NCI-H1436 treated with DMSO at 0.1 percent for 48 hours (cell line): ENCODE data around the gene TAS1R1.
"Not testable (repeated sequence)": the region's sequence is repeated elsewhere in the genome, so short reads cannot be mapped to it uniquely, and the experiment has no call there.

Experiments
- DNase-seq: peaks from one replicate; lab custom pipeline; 2025; lab: John Stamatoyannopoulos, UW

The TAS1R1 gene

GRCh38 chr1:6521536-6521935 lies 33.6 kb upstream of the TAS1R1 start:
- no peak for DNase-seq

DNA sequence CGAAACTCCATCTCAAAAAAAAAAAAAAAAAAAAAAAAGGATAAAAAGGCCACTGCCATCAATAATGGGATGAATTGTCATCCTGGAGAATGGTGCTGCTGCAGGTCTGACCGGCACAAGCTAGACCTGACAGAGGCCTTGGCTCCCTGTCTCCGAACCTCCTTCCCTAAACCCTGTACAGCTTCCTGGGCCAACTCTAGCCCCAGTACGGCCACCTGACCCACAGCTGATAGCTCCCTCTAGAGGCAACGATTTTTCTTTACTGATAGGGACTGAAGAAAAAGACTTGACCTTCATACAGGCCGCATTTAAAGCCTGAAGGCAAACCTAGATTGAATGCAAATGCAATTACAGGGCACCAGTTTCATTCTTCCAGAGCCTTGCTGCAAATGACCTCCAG lies 31.5 kb upstream of the TAS1R1 start:
- no peak for DNase-seq

DNA sequence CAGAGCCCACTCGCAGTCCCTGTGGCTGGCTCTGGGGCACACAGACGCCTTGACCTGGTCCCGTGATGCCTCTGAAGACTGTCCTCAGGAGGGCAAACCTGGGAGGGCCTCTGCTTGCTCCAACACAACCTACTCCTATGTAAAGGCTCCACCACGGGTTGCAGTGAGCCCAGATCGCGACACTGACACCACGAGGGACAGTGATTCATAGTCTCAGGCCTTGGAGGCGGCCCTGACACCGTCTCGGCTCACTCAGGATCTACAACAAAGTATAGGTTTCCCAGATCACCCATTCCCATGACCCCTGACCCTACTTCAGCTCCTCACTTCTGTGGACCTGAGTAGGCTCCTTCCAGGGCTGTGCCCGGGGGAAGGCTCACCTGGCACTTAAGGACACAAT lies 28.8 kb upstream of the TAS1R1 start:
- no peak for DNase-seq

- no peak for DNase-seq
These were observed 26.6 kb upstream of the TAS1R1 start for GRCh38 chr1:6528492-6528891.

DNA sequence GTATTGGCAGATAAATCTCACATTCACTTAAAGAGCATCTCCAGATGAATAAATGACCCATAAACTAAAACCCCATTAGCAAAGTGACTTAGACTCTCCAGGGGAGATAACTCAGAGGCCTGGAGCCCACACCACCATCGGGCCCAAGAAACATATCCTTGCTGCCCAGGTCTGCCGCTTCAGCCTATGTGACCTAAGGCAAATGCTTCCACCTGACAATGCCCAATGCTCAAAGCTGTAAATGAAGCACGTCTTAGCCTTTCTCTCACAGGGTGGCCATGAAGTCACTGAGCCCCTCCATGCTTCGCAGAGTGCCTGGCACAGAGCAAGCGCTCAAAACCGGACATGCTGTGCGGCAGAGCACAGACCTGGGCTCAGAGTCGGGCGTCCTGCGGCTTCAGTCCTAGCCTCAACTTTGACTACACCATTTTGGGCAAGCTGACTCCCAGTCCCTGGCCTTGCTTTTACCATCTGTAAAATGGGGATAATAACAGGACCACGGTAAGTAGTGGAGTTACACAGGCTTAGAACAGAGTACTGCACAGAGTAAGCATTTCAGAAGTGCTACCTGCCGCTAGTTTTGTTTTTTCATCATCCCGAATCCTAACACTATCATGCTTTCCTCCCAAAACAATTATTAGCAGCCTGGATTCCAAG lies 24.5 kb upstream of the TAS1R1 start:
- DNase-seq, result no peak

DNA sequence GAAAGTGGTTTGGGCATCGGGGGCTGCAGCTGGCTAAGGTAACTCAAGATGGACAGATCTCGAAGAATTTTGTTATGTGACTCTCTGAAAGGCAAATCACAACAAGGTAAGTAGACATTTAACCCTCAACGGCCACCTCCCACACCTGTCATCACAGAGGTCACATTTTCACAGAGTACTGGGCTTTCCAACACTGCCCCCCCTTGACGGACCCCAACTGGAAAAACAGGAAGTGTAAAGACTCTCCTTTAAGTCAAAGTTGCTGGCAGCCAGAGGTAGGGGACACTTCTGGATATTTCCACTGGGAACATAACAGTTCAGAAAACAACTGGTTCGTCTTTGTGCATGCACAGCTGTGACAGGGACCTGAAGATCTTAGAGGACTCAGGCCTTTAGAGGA lies 23.1 kb upstream of the TAS1R1 start:
- no peak for DNase-seq

GRCh38 chr1:6534248-6534822 lies 20.8 kb upstream of the TAS1R1 start:
- no peak for DNase-seq

GRCh38 chr1:6535214-6535613 lies 19.9 kb upstream of the TAS1R1 start:
- no peak for DNase-seq

DNA sequence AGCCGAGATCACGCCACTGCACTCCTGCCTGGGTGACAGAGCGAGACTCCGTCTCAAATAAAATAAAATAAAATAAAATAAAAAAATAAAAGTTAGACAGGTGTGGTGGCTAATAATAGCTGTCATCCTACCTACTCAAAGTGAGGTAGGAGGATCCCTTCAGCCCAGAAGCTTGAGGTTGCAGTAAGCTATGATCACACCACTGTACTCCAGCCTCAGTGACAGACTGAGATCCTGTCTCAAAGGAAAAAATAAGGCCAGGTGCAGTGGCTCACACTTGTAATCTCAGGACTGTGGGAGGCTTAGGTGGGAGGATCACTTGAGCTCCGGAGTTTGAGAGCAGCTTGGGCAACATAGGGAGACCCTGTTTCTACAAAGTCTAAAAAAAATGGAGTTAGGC lies 18.8 kb upstream of the TAS1R1 start:
- no peak for DNase-seq

DNA sequence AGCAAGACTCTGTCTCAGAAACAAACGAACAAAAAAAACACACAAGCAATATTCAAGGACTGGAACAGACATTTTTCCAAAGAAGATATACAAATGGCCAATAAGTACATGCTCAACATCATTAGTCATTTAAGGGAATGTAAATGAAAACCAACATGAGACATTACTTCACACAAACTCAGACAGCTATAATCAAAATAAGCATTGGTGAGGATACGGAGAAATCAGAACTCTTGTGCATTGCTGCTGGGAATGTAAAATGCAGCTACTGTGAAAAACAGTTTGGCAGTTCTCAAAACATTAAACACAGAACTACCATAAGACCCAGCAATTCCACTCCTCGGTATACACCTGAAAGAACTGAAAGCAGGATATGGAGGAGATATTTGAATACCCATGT lies 16.2 kb upstream of the TAS1R1 start:
- DNase-seq, result no peak

- no peak for DNase-seq
These were observed 10.3 kb upstream of the TAS1R1 start for GRCh38 chr1:6544831-6545230.

DNA sequence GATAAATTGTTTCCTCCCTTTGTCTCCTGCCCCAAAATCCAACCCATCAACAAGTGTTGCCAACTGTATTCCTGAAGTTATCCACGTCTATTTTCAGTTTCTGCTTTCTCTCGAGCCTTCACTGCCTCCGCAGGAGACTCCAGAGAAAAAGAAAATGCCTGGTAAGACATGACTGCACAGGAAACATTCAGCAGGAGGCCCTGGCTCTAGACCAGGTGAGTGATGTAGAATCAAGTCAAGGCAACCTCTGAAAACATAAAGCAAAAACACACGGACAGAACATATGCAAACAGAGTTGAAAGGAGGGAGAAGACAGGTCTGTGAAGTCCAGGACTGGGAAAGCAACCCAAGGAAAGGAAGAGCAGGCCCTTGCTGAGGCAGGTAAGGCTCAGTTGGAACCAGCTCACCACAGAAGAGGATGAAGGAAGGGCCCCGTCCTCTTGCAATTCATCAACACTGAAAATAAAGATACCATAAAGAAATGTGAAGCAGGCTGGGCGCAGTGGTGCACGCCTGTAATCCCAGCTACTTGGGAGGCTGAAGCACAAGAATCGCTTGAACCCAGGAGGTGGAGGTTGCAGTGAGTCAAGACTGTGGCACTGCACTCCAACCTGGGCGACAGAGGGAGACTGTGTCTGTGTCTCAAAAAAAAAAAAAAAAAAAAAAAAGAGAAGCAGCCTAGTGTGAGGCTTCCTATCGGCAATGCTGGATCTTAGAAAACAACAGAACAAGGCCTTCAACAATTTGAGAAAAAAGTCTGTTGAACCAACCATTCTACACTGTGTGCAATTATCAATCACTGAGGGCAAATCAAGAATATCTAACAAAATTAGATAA lies 9.6 kb upstream of the TAS1R1 start:
- DNase-seq, result no peak

GRCh38 chr1:6546326-6546725 lies 8.8 kb upstream of the TAS1R1 start:
- no peak for DNase-seq

GRCh38 chr1:6547301-6547700 lies 7.8 kb upstream of the TAS1R1 start:
- DNase-seq, result no peak

DNA sequence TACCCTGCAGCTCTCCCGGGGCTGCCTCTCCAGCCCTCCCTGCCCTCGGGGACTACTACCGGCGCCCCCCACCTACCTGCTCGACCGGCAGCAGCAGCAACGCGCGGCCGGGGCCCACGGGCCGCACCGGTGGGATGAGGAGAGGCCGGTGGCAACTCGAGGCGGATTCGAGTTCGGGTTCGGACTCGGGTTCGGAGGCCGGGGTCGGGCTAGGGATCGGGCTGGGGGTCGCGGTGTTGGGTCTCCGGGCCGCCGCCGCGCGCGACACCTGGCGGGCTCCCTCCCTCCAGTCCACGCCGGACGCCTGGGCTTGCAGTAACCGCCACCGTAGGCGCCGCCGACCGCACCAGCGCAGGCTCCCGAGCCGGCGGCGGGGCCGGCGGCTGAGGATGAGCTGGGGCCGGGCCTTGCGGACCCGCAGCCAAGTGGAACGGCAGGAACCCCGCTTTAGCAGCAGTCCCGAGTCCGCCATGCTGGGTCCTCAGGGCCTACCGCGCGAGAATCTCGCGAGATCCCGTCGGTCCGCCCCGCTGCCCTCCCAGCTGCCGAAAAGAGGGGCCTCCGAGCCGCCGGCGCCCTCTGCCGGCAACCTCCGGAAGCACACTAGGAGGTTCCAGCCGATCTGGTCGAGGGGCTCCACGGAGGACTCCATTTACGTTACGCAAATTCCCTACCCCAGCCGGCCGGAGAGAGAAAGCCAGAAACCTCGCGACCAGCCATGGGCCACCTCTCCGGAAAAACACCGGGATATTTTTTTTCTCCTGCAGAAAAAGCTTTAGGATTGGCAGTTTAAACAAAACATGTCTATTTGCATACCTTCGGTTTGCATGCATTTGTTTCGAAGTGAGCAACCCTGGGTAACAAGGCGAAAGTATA lies 838 bp upstream of the TAS1R1 start, which contains the start of gene NOL9:
NOL9 (minus strand) TSS at position 483 of the 876 bp plus-strand sequence; CDS start at position 472, 11 bp downstream.
- peak; percentile 28 for DNase-seq

DNA sequence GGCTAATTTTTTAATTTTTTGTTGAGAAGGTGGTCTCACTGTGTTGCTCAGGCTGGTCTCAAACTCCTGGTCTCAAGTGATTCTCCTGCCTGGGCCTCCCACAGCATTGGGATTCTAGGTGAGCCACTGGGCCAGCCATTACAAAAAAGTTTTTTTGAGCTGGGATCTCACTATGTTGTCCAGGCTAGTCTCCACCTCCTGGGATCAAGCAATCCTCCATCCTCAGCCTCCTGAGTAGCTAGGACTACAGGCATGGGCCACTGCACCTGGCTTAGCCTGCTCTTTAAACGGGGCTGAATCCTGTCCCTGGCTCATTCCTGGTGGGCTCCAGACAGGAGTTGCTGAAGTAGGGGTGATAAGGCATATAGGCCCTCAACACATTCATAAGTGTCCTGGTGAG lies 2.5 kb downstream of the TAS1R1 start:
- no peak for DNase-seq

DNA sequence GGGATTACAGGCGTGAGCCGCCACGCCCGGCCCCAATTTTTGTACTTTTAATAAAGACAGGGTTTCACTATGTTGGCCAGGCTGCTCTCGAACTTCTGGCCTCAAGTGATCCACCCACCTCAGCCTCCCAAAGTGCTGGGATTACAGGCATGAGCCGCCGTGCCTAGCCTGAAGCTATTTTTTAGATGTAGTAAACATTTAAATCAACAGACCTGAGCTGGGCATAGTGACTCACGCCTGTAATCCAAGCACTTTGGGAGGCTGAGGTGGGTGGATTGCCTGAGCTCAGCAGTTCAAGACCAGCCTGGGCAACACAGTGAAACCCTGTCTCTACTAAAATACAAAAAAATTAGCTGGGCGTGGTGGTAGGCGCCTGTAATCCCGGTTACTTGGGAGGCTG lies 4.1 kb downstream of the TAS1R1 start:
- DNase-seq, result not testable (repeated sequence)

DNA sequence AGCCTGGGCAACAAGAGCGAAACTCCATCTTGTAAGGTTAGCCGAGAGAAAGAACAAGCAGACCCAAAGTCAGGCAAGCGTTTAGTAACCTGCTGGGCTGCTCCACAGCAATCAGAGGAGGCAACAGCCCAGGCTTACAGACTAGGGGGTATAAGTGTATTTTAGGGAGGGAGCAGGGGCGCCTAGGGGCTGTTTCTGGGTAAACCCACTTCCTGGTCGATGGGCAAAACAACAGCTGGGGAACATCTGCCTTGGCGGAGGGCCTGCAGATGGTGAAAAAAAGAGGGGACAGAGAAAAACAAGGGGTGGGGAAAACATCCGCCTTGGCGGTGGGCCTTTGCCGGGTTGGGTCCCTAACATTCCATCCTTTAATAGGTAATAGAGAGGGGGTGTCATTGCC lies 5.2 kb downstream of the TAS1R1 start:
- DNase-seq, result no peak

DNA sequence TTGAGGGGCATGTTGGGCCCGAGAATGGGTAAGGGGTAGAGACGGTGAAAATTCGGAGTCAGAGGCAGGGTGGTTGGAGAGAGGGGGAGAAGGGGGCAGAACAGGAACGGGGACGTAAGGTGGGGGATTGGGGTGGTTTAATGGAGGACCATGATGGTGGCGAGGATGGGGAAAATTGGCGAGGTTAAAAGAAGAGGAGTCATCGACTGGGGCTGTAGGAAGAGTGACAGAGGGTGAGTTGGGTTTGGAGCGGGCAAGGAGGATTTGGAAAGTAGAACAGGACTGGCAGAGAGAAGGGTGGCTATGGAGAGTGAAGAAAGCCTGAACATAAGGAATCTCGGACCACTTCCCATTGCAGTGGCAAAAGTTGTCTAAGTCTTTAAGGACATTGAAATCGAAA lies 13.9 kb downstream of the TAS1R1 start:
- no peak for DNase-seq

DNA sequence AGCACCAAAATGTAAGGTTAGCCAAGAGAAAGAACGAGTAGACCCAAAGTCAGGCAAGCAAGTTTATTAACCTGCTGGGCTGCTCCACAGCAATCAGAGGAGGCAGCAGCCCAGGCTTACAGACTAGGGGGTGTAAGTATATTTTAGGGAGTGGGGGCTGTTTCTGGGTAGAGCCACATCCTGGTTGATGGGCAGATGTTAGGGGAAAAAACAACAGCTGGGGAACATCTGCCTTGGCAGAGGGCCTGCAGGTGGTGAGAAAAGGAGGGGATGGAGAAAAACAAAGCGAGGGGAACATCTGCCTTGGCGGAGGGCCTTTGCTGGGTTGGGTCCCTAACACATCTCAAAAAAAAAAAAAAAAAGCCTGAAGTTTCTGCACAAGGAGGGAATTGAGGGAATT lies 15.0 kb downstream of the TAS1R1 start:
- no peak for DNase-seq

GRCh38 chr1:6570987-6571386 lies 15.9 kb downstream of the TAS1R1 start:
- DNase-seq, result no peak

DNA sequence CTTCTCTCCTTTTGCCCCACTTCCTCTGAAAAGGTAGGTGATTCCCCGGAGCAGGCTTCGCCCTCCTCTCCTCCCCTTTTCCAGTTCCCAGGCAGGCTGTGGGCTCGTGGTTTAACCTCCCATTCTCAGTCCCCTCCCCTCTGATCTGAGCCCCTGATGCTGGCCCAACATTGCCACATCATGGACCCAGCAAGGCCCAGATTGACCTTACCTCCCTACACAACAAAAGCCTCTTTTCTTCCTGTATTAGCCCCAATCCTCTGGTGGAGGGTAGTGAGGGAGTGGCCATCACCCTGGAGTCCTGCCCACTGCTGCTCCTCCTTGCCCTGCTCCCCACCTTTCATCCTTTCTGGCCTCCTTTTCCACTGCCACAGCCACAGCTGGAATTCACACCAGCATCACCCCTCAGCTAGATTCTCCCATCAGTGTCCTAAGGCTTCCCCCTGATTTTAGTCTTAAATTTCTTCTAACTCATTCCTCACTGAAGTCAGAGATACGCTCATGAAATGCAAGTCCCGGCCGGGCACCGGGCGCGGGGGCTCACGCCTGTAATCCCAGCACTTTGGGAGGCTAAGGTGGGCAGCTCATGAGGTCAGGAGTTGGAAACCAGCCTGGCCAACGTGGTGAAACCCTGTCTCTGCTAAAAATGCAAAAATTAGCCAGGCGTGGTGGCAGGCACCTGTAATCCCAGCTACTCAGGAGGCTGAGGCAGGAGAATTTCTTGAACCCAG lies 17.7 kb downstream of the TAS1R1 start:
- no peak for DNase-seq
